Fibroblast of villous mesenchyme (primary cell): Measurements from ENCODE around the gene FRMPD3. TPM values are rescaled to one million over a fixed set of nuclear protein-coding genes. Genes with fewer than 3 reads are reported as not detected.

ENCODE experiments used
- DNase-seq: peaks from one replicate; pipeline ENCODE4 v3.0.0-alpha.2; 2010; ENCODE audit warnings: low read depth
- H3K4me3 ChIP-seq: 2 replicates; pipeline ENCODE4 v1.5.1; 2011; ENCODE audit warnings: low read depth, mild to moderate bottlenecking, low read length
- CTCF ChIP-seq: IDR thresholded peaks from 2 replicates; pipeline ENCODE4 v1.5.1; 2012; ENCODE audit warnings: low read depth, mild to moderate bottlenecking, low read length; ENCODE audit not compliant: insufficient read depth
- total RNA-seq: library from RNA; depleted of rRNA; stranded (reverse); fragments of >200 nt; gene quantifications from 2 replicates; pipeline ENCODE4 v1.2.3, GENCODE V29; 2012

The FRMPD3 gene
- total RNA-seq, 1 donor, result not detected

- DNase-seq, result no peak
- H3K4me3 ChIP-seq, result no peak overlapping the region
- TF ChIP-seq CTCF, result no peak
Measured at GRCh38 chrX:107442914-107443527, 6.4 kb upstream of the FRMPD3 start.

DNA sequence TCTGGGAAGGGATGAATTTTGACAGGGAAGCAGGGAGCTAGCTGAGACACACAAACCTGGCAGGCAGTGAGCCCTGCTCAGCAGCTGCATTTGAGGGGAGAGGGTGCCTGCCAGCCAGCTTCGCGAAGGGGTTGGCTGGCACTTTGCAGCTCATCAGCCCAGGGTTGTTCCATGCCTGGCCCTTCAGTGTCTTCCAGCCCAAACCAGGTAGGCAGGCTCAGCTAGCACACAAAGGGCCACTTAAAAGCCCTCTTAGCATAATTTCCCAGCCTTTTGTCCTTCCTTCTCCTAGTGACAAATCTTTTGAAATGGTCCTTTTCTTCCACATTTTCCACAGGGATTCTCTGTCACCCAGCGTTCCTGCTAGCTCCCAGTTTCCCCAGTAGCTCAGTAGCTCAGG is 4.3 kb upstream of the FRMPD3 start:
- H3K4me3 ChIP-seq, result no peak overlapping the region
- no peak for TF ChIP-seq CTCF
- DNase-seq, result no peak

DNA sequence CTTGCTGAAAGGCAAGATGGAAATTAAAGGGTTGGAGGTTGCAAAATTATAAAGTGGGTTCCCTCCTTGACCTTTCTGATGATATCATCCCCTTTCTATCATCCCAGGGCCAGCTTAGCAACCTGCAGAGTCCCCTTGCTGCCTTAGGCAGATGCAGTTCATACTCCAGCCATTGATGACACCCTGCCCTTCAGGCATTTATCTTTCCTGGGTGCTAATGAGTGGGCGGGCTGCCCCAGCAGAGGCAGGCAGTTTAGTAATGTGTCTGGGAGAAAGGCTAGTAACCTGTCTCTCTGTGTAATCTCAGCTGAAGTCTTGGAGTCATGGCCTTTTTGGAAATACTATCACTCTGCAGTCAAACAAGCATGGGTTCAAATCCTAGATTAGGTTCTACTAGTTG is 3.8 kb upstream of the FRMPD3 start:
- H3K4me3 ChIP-seq, result no peak overlapping the region
- no peak for DNase-seq
- TF ChIP-seq CTCF, result no peak

- TF ChIP-seq CTCF, result no peak
- DNase-seq, result no peak
- no peak overlapping the region for H3K4me3 ChIP-seq
Measured at GRCh38 chrX:107447642-107448041, 1.8 kb upstream of the FRMPD3 start.

DNA sequence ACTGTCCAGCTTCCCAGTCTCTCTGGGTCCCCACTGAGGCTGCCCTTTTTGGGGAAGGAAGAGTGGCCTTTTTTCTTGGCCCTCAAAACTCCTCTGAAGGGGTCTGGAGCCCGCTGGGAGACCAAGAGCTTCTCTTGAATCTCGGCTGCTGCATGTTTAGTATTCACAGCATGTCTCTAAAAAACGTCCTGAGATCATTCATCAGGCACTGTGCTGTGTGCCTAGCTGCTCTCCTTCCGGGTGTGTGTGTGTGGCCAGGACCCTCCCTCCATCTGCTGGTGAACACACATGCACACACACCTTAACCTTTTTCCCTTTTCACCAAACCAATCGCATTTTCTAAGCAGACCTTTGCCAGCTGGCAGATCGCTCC is 841 bp upstream of the FRMPD3 start:
- DNase-seq, result no peak
- no peak for TF ChIP-seq CTCF
- no peak overlapping the region for H3K4me3 ChIP-seq

DNA sequence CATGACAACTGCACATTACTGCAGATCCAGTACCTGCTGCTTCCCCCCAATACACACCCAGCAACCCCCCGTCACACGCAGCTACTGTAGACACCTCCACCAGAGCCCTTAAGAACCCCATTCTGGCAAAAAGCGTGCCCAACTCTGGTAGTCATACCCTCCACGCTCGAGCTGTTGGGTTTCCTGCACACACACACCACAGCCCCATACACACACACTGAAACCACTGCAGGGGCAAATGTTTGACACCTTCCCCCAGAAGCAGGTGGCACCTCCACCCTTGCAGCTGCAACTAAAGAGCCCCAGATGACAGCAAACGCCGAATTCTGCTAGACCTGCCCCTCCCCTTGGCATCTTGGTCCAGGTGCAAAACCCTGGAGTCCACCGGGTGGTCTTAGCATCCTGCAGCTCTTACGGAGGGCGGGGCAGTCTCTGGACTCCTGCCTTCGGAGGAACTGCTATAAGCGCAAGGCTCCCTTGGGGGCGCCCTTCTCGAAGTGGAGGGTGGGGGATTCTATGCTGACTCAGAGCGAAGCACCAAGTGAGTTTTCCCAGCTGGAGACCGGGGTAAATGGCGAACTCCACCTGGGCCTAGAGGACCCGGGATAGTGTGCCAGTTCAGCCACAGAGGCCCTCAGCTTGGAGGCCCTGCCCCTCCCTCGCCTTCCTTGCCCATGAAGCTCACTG is 1.5 kb downstream of the FRMPD3 start:
- no peak for DNase-seq
- no peak for TF ChIP-seq CTCF
- H3K4me3 ChIP-seq, result no peak overlapping the region

- no peak for DNase-seq
- TF ChIP-seq CTCF, result no peak
Measured at GRCh38 chrX:107451731-107452130, 2.3 kb downstream of the FRMPD3 start.

More at GRCh38 chrX:107451731-107452130, 2.3 kb downstream of the FRMPD3 start:
- H3K4me3 ChIP-seq, result no peak overlapping the region
